ENCODE measurements around the gene BORCS6.

BORCS6 gene

GRCh38 chr17:8161289-8162232 lies 28.4 kb downstream of the BORCS6 start:
- CTCF ChIA-PET = interaction anchor here (0.7 to 8.6 kb wide), 12 partner anchors 15 to 101 kb away, joined by 3 to 41 read pairs (median 7); partner anchors contain the start of genes ALOXE3 and HES7
- POLR2A ChIA-PET = interaction anchor here (1.3 kb wide), 1 partner anchor 12 kb away, joined by 5 read pairs; no protein-coding TSS in a partner anchor
- DNase-seq (ENCODE audit: low read depth, low spot score) = no peak
- no peak for TF ChIP-seq CTCF (IDR thresholded peaks at IDR 0.05; ENCODE audit: insufficient read depth, low read length, missing control alignments)
- peak overlapping the region; percentile 92 for H3K4me3 ChIP-seq (ENCODE audit: low read depth, low read length)

GRCh38 chr17:8160741-8161221 lies 29.2 kb downstream of the BORCS6 start:
- no peak for DNase-seq (ENCODE audit: low read depth, low spot score)
- no peak for TF ChIP-seq CTCF (IDR thresholded peaks at IDR 0.05; ENCODE audit: insufficient read depth, low read length, missing control alignments)
- peak overlapping the region; percentile 2; the same call in 1 of the 2 replicates for H3K4me3 ChIP-seq (ENCODE audit: low read depth, low read length)
- CTCF ChIA-PET = interaction anchor here (0.7 to 8.6 kb wide), 12 partner anchors 9 to 100 kb away, joined by 3 to 41 read pairs (median 8); partner anchors contain the start of genes ALOXE3, HES7 and PER1
- POLR2A ChIA-PET = interaction anchor here (1.3 kb wide), 1 partner anchor 13 kb away, joined by 5 read pairs; no protein-coding TSS in a partner anchor

GRCh38 chr17:8160224-8160577 lies 29.8 kb downstream of the BORCS6 start:
- ChIA-PET CTCF (interaction anchor here (1.7 to 8.6 kb wide), 9 partner anchors 9 to 100 kb away, joined by 5 to 41 read pairs (median 25); partner anchors contain the start of genes ALOXE3, HES7 and PER1), POLR2A (interaction anchor here (1.1 to 1.3 kb wide), 2 partner anchors 9 to 13 kb away, joined by 4 to 5 read pairs; no protein-coding TSS in a partner anchor)
- DNase-seq (ENCODE audit: low read depth, low spot score) = no peak
- no peak for TF ChIP-seq CTCF (IDR thresholded peaks at IDR 0.05; ENCODE audit: insufficient read depth, low read length, missing control alignments)
- H3K4me3 ChIP-seq (ENCODE audit: low read depth, low read length) = no peak overlapping the region

DNA sequence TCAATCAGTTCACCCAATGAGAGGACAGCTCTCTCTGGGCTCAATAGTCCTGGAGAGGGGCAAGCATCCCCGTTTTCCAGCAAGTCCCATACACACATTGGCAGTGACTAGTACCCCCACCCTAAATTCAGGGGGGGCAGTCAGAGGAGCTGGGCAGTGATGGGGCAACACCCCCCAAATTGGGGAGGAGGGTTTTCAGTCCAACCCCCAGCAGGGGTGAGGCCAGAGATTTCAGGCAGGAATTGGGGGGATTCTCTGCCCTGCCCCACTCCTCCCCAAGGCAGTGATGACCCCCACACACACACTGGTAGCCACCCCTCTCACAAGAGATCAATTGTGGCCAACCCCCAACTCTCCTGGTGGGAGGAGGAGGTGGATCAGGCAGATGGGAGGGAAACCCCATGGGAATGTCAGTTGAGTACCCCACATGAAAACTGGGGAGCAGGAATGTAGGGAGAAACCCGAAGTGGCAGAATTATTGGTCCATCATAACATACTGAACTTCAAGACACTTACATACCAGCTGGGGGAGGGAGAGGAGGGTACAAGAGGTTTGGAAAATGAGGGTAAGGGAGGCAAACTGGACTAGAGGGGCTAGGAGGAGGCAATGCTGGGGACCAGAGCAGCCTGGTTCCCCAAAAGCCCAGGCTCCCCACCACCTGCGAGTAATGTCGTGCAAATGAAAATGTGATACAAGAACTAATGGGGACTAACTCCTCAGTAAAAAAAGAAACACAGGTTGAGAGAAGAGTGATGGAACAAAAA lies 30.3 kb downstream of the BORCS6 start:
- H3K4me3 ChIP-seq (ENCODE audit: low read depth, low read length) = no peak overlapping the region
- ChIA-PET POLR2A (interaction anchor here (1.1 to 1.6 kb wide), 3 partner anchors 8 to 14 kb away, joined by 4 to 5 read pairs (median 4); no protein-coding TSS in a partner anchor), CTCF (interaction anchor here (0.7 to 8.6 kb wide), 16 partner anchors 8 to 314 kb away, joined by 3 to 41 read pairs (median 9); partner anchors contain the start of genes ALOXE3, AURKB, HES7 and PER1)
- no peak for DNase-seq (ENCODE audit: low read depth, low spot score)
- TF ChIP-seq CTCF (IDR thresholded peaks at IDR 0.05; ENCODE audit: insufficient read depth, low read length, missing control alignments) = no peak

DNA sequence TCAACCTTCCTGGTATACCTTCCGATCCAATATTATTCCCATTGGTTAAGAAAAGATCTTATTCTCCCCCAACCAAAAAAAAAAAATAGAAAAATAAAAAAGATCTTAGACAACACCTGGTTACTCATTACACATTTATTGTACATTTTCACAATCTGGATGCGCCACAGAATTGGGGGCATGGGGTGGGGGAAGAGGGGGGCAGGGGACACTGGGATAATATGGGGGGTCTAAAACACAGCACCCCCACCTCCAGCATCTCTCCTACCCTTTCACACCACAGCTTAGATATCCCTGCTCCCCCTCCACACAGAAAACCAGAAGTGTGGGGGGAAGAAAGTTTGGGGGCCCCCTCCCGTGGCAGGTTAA lies 31.0 kb downstream of the BORCS6 start:
- TF ChIP-seq CTCF (IDR thresholded peaks at IDR 0.05; ENCODE audit: insufficient read depth, low read length, missing control alignments) = no peak
- POLR2A ChIA-PET = interaction anchor here (1.1 to 1.6 kb wide), 2 partner anchors 8 to 14 kb away, joined by 4 read pairs; no protein-coding TSS in a partner anchor
- no peak overlapping the region for H3K4me3 ChIP-seq (ENCODE audit: low read depth, low read length)
- CTCF ChIA-PET = interaction anchor here (0.7 to 8.6 kb wide), 20 partner anchors 9 to 314 kb away, joined by 3 to 41 read pairs (median 8); partner anchors contain the start of genes ALOXE3, AURKB and HES7
- DNase-seq (ENCODE audit: low read depth, low spot score) = no peak

Measured in AG04449 (cell line).